ENCODE measurements around the gene PDZK1IP1.
A peak's percentile ranks its signal among the peaks of the same experiment; 100 is the strongest.

The PDZK1IP1 gene

DNA sequence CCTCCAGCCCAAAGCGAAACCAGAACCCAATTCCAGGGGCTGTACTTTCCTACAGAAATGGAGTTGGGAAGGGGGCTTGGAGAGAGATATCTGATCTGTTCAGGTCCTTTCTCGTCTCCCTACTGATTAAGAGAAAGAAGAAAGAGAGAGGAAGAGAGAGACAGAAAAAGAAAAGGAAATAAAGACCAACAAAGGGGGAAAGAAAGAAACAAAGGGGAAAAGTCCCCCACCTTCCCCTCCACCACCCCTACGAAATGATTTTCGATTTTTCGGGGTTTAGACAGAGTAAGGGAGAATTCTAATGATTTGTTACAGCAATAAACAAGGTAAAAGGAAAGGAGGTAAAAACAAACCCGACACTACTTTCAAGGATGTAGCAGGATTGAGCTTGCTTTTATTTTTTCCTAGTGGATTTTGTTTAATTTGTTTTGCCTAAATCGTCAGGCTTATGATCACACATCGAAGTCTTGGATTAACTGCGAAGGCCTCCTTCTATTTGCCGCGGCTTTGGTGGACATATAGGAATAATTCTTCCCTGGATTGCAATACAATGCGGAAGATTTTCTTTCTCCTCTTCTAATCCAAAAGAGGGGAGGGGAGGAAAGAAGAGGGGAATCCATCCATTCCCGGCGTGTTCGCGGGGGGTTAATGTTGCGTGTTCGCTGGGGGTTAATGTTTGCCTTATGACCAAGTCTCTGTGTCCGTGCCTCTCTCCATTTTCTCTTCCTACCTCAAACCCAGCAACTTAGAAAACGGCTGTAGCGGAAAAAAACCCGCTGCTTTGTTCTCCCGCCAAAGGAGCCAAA, 40.3 kb upstream of the PDZK1IP1 start:
- H3K4me1 ChIP-seq (ENCODE audit: control insufficient read depth in 1 of 2, insufficient read depth in 2 of 2, low read length in 2 of 2): peaks cover 8 to 16% of the 10 kb centered on the region in 2 donors
- no peaks in the 10 kb centered on the region for H3K9me3 ChIP-seq (ENCODE audit: control insufficient read depth in 1 of 2, low read length in 2 of 2)
- no peak overlapping the region for H3K9ac ChIP-seq (ENCODE audit: low read depth in 1 of 2, low read length in 2 of 2)
- no peaks in the 10 kb centered on the region for H3K36me3 ChIP-seq (ENCODE audit: control insufficient read depth in 1 of 2, insufficient read depth in 2 of 2, low read length in 2 of 2)
- no peak overlapping the region for H3K27ac ChIP-seq (ENCODE audit: low read depth, low read length)
- H3K27me3 ChIP-seq (ENCODE audit: control insufficient read depth in 1 of 2, insufficient read depth in 2 of 2, low read length in 2 of 2): peaks cover 84 to 90% of the 10 kb centered on the region in 2 donors
- peak overlapping the region; percentile 8 to 36 for H3K4me3 ChIP-seq (ENCODE audit: low read depth in 1 of 2, low read length in 2 of 2)

DNA sequence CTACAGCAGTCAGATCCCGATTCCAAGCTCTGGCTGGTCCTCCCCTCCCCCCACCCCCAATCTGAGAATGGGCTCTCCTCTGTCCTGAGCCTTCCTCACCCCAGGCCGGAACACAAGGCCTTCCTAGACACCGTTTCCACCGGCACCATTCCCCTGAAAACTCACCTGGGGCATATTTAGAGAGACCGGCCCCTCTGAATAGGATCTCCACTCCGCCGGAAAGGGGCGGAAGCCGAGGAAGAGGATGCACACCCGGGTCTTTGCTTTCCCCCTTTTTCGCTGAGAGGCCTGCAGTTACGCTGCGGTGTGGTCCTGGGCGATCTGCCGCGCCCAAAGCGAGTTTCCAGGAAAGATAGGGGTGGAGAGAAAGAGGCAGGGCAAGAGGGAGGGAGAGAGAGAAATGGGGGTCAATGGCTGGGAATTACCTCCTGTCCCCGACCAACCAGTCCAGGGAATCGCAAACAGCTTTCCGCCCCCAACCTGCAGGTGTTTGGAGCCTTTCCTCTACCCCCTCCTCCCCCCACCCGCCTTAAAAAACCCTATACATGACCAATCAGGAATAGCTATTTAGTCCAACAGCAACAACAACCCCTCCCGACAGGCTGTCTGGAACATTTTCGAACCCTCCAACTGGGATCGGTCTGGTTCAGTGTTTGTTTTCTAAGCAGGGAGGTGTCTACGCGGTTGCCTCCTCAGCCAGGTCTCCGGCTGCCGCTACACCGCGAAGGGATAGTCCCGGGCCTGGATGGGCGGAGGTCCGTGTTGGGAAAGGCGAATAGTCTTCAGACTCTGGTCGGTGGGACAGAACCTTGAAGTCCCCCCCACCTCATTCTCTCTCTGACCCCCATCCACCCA, 39.4 kb upstream of the PDZK1IP1 start:
- Histone ChIP-seq H3K4me1 (ENCODE audit: control insufficient read depth in 1 of 2, insufficient read depth in 2 of 2, low read length in 2 of 2) (peaks cover 12 to 16% of the 10 kb centered on the region in 2 donors), H3K9ac (ENCODE audit: low read depth in 1 of 2, low read length in 2 of 2) (no peak overlapping the region), H3K4me3 (ENCODE audit: low read depth in 1 of 2, low read length in 2 of 2) (peak overlapping the region; percentile 8 to 16), H3K27me3 (ENCODE audit: control insufficient read depth in 1 of 2, insufficient read depth in 2 of 2, low read length in 2 of 2) (peaks cover 90 to 93% of the 10 kb centered on the region in 2 donors), H3K36me3 (ENCODE audit: control insufficient read depth in 1 of 2, insufficient read depth in 2 of 2, low read length in 2 of 2) (no peaks in the 10 kb centered on the region), H3K9me3 (ENCODE audit: control insufficient read depth in 1 of 2, low read length in 2 of 2) (no peaks in the 10 kb centered on the region), H3K27ac (ENCODE audit: low read depth, low read length) (no peak overlapping the region)

DNA sequence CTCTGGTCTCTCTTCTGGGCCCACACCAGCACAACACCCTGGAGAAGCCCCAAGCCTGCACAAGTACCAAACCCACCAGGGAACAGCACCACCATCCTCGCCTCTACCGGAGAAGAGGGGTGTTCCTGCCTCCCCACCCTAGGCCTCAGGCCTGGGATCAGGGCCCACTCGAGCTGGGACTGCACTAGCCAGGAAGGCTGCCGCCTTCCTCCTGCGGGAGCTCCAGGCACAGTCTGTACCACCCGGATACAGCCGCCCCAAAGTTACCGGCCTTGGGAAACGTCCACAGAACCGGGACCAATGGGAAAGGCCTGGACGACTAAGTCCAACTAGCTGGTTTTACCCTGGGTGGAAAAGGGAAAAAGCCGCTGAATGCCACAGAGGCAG, 38.8 kb upstream of the PDZK1IP1 start:
- peaks cover 90 to 93% of the 10 kb centered on the region in 2 donors for H3K27me3 ChIP-seq (ENCODE audit: control insufficient read depth in 1 of 2, insufficient read depth in 2 of 2, low read length in 2 of 2)
- H3K9me3 ChIP-seq (ENCODE audit: control insufficient read depth in 1 of 2, low read length in 2 of 2): no peaks in the 10 kb centered on the region
- H3K36me3 ChIP-seq (ENCODE audit: control insufficient read depth in 1 of 2, insufficient read depth in 2 of 2, low read length in 2 of 2): no peaks in the 10 kb centered on the region
- H3K9ac ChIP-seq (ENCODE audit: low read depth in 1 of 2, low read length in 2 of 2): no peak overlapping the region
- H3K4me3 ChIP-seq (ENCODE audit: low read depth in 1 of 2, low read length in 2 of 2): no peak overlapping the region
- H3K4me1 ChIP-seq (ENCODE audit: control insufficient read depth in 1 of 2, insufficient read depth in 2 of 2, low read length in 2 of 2): peaks cover 12 to 16% of the 10 kb centered on the region in 2 donors
- H3K27ac ChIP-seq (ENCODE audit: low read depth, low read length): no peak overlapping the region

DNA sequence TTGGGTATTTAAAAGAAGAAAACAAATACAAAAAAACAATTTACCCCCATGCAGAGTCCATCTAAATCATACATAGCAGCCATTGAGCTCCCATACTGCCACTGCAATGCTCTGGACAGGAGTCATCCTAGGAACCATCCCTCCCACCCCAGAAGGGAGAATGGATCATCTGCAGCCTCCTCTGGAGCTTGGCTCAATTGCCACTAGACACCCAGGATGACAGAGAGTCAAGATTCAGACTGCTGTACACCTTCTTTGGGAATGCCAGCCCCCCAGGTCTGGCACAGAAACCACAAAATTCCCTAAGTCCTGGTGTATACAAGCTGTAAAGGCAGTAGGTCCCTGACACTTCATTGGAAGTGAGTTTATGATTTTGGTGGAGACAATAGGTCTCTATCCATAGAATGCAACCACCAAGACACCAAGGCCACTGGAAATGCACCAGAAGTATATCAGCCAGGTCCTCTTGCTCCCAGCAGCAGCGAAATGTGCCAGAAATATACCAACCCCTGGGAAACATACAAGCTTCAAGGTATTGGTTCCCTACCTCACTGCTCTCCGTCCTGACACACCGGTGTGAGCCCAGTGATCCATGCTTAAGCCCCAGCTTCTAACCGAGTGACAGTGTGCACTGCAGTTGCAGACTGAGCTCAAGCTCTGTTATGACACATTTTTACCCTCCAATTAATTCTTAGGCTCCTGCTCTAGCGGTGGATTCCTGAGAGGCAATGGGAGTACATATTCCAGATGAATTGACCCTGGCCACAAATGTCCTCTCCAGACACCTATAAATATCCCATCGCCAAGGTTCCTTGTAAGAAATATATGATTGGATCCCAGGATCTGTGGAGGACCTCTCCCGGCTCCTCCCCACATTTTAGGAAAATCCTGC, 37.8 kb upstream of the PDZK1IP1 start:
- no peaks in the 10 kb centered on the region for H3K36me3 ChIP-seq (ENCODE audit: control insufficient read depth in 1 of 2, insufficient read depth in 2 of 2, low read length in 2 of 2)
- H3K4me3 ChIP-seq (ENCODE audit: low read depth in 1 of 2, low read length in 2 of 2): no peak overlapping the region
- H3K9ac ChIP-seq (ENCODE audit: low read depth in 1 of 2, low read length in 2 of 2): no peak overlapping the region
- no peak overlapping the region for H3K27ac ChIP-seq (ENCODE audit: low read depth, low read length)
- peaks cover 86 to 93% of the 10 kb centered on the region in 2 donors for H3K27me3 ChIP-seq (ENCODE audit: control insufficient read depth in 1 of 2, insufficient read depth in 2 of 2, low read length in 2 of 2)
- H3K4me1 ChIP-seq (ENCODE audit: control insufficient read depth in 1 of 2, insufficient read depth in 2 of 2, low read length in 2 of 2): peaks cover 12 to 16% of the 10 kb centered on the region in 2 donors
- H3K9me3 ChIP-seq (ENCODE audit: control insufficient read depth in 1 of 2, low read length in 2 of 2): no peaks in the 10 kb centered on the region

DNA sequence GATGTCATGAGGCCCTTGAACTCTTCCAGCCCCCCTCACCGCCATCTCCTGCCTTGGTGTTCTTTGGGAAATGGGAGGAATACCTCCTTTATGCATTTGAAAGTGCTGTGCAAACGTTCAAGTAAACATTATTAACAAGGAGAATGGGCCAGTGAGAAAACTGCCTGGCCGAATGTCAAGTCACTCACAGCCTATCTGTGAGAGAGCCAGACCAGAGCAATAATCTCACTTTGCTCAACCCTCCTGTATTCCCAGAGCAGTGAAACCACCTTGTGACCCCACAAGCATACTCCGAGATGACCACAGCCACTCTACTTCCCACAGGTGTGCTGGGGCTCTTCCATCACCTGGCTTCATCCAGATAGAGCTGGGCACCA, 37.0 kb upstream of the PDZK1IP1 start:
- Histone ChIP-seq H3K27me3 (ENCODE audit: control insufficient read depth in 1 of 2, insufficient read depth in 2 of 2, low read length in 2 of 2) (peaks cover 89 to 95% of the 10 kb centered on the region in 2 donors), H3K36me3 (ENCODE audit: control insufficient read depth in 1 of 2, insufficient read depth in 2 of 2, low read length in 2 of 2) (no peaks in the 10 kb centered on the region), H3K9me3 (ENCODE audit: control insufficient read depth in 1 of 2, low read length in 2 of 2) (no peaks in the 10 kb centered on the region), H3K4me1 (ENCODE audit: control insufficient read depth in 1 of 2, insufficient read depth in 2 of 2, low read length in 2 of 2) (peaks cover 12 to 16% of the 10 kb centered on the region in 2 donors), H3K4me3 (ENCODE audit: low read depth in 1 of 2, low read length in 2 of 2) (no peak overlapping the region), H3K27ac (ENCODE audit: low read depth, low read length) (no peak overlapping the region), H3K9ac (ENCODE audit: low read depth in 1 of 2, low read length in 2 of 2) (no peak overlapping the region)

DNA sequence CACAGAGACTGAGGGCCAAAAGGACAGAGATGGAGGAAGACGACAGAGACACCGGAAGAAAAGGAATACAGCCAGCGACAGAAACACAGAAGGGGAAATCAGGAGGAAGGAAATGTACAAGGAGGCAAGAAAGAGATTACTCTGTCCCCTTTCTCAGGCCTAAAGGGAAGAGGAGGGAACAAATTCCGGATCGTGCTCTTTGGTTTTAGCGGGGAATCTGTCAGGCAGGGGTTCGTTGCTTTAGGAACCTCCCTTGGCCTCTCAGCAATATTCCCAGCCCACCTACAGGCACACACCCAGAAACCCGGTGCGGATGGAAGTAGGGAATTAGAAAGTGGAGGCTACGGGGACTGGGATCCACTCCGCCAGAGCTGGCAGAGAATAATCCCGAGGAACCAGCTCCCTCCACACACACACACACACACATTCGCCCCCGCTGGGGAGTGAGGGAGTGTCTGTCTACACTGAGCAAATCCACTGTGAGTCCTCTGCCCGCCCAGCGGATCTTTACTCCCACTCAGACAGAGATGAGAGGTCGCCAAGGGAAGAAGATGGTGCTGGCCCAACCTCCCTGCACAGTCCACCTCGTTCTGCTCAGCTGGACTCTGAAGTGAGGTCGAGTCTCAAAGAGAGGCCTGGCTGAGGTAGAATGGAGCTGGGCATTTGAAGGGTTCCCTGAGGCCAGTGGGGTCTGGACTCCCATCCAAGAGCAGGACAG, 36.4 kb upstream of the PDZK1IP1 start:
- Histone ChIP-seq H3K9ac (ENCODE audit: low read depth in 1 of 2, low read length in 2 of 2) (no peak overlapping the region), H3K27ac (ENCODE audit: low read depth, low read length) (no peak overlapping the region), H3K9me3 (ENCODE audit: control insufficient read depth in 1 of 2, low read length in 2 of 2) (no peaks in the 10 kb centered on the region), H3K36me3 (ENCODE audit: control insufficient read depth in 1 of 2, insufficient read depth in 2 of 2, low read length in 2 of 2) (no peaks in the 10 kb centered on the region), H3K4me3 (ENCODE audit: low read depth in 1 of 2, low read length in 2 of 2) (no peak overlapping the region), H3K4me1 (ENCODE audit: control insufficient read depth in 1 of 2, insufficient read depth in 2 of 2, low read length in 2 of 2) (peaks cover 6 to 12% of the 10 kb centered on the region in 2 donors), H3K27me3 (ENCODE audit: control insufficient read depth in 1 of 2, insufficient read depth in 2 of 2, low read length in 2 of 2) (peaks cover 86 to 94% of the 10 kb centered on the region in 2 donors)

DNA sequence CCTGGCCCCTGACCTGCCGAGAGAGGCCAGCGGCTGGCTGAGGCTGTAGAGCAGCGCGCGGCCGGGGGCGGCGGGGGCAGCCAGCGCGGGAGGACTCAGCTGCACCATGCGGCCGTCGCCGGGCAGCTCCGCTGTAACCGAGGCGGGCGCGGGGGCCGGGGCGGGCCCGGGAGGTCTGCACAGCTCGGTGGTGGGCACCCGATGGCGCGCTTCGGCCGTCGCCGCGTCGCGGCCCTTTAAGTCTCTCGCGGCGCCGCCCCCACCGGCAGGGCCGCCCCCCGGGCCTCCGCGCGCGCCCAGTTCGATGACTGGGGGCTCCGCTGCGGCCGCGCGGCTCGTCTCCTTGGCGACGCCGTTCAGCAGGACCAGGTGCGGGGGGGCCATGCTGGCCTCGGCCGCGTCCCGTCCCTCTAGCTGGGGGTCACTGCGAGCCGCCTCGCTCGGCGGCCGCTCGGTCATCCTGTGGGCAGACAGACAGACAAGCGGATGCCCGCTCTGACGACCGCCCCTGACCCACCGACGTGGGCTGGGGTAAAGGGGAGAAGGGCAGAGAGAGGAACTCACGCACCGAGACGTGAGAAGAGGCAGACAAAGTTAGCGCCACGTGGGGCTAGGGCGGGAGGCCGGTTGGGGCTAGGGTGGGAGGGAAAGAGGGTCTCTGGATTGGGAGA, 35.7 kb upstream of the PDZK1IP1 start:
- Histone ChIP-seq H3K27me3 (ENCODE audit: control insufficient read depth in 1 of 2, insufficient read depth in 2 of 2, low read length in 2 of 2) (peaks cover 79 to 88% of the 10 kb centered on the region in 2 donors), H3K9me3 (ENCODE audit: control insufficient read depth in 1 of 2, low read length in 2 of 2) (no peaks in the 10 kb centered on the region), H3K4me1 (ENCODE audit: control insufficient read depth in 1 of 2, insufficient read depth in 2 of 2, low read length in 2 of 2) (peaks cover 5 to 11% of the 10 kb centered on the region in 2 donors), H3K4me3 (ENCODE audit: low read depth in 1 of 2, low read length in 2 of 2) (no peak overlapping the region), H3K27ac (ENCODE audit: low read depth, low read length) (no peak overlapping the region), H3K9ac (ENCODE audit: low read depth in 1 of 2, low read length in 2 of 2) (no peak overlapping the region), H3K36me3 (ENCODE audit: control insufficient read depth in 1 of 2, insufficient read depth in 2 of 2, low read length in 2 of 2) (no peaks in the 10 kb centered on the region)

DNA sequence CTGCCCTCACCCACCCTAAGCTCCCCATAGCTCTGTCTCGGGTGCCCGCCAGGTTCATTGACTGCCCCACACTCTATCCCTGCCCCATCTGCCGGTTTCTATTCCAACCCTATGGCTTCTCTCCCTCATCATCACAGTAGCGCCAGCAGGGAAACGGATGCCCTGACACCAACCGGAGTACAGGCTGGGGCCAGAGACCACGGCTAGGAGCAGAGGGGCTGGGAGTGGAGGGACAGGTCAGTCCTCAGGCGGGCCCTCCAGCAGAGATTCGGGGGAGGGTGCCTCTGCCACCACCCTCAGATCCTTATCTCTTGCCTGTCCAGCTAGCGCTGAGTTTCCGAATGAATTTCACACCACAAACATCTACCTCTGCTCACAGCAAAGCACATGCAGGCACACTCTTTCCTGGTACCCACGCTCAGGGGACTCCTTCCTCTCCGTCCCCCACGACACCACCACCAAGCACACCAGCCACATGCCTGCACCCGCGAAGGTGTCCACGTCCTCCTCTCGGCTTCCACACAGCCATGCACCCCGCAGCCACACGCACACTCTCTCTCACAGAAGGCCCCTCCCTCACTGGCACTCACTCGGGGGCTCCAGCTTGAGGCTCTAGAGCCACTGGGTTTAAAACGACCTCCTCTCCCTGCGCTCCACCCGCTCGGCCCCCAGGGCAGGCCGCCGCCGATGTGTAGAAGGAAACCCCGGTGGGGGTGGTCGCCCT, 35.0 kb upstream of the PDZK1IP1 start:
- Histone ChIP-seq H3K4me1 (ENCODE audit: control insufficient read depth in 1 of 2, insufficient read depth in 2 of 2, low read length in 2 of 2) (peaks cover 5 to 11% of the 10 kb centered on the region in 2 donors), H3K36me3 (ENCODE audit: control insufficient read depth in 1 of 2, insufficient read depth in 2 of 2, low read length in 2 of 2) (no peaks in the 10 kb centered on the region), H3K4me3 (ENCODE audit: low read depth in 1 of 2, low read length in 2 of 2) (peak overlapping the region in 1 of 2 donors; percentile 32), H3K27ac (ENCODE audit: low read depth, low read length) (no peak overlapping the region), H3K27me3 (ENCODE audit: control insufficient read depth in 1 of 2, insufficient read depth in 2 of 2, low read length in 2 of 2) (peaks cover 72 to 81% of the 10 kb centered on the region in 2 donors), H3K9ac (ENCODE audit: low read depth in 1 of 2, low read length in 2 of 2) (no peak overlapping the region), H3K9me3 (ENCODE audit: control insufficient read depth in 1 of 2, low read length in 2 of 2) (no peaks in the 10 kb centered on the region)
